Colonic mucosa (tissue), 4 donors: ENCODE results near the gene SH2D5. TPM values are rescaled to one million over a fixed set of nuclear protein-coding genes. Genes with fewer than 3 reads are reported as not detected.

Source experiments
- DNase-seq: peaks from one replicate; pipeline ENCODE4 v3.0.0-alpha.2; 2020
- H3K27ac ChIP-seq: fragments of 200-600 bp; one replicate; pipeline ENCODE4 v1.8.0; 2021
- H3K27me3 ChIP-seq: fragments of 200-600 bp; one replicate; pipeline ENCODE4 v1.8.0; 2021
- H3K36me3 ChIP-seq: fragments of 200-600 bp; one replicate; pipeline ENCODE4 v1.8.0; 2021
- H3K4me1 ChIP-seq: fragments of 200-600 bp; one replicate; pipeline ENCODE4 v1.8.0; 2021; ENCODE audit warnings: mild to moderate bottlenecking
- H3K4me3 ChIP-seq: fragments of 200-600 bp; one replicate; pipeline ENCODE4 v1.8.0; 2021
- H3K9ac ChIP-seq, 2 donors: one replicate each; pipeline ENCODE4 v1.7.0; 2013; ENCODE audit warnings: control low read depth in 2 of 2, low read depth in 2 of 2, low read length in 2 of 2
- H3K9me3 ChIP-seq: fragments of 200-600 bp; one replicate; pipeline ENCODE4 v1.8.0; 2021
- intact Hi-C: fragments of 100-400 bp; cut with DNase I; formaldehyde crosslinking; loops from one replicate; pipeline ENCODE4 v1.14.1; 2022
- total RNA-seq, 2 donors: library from RNA; stranded (reverse); fragmentation: NEBNext Ultra II Directional in 1 of 2; extraction: Animal tissue kit (Norgen Biotek cat#: 25700) in 1 of 2; gene quantifications; one replicate each; pipeline ENCODE4 v1.2.1, GENCODE V29; 2021
- TF ChIP-seq, protein P1 (sequence below): fragments of 200-600 bp; IDR thresholded peaks from one replicate; pipeline ENCODE4 v1.8.0; 2022; ENCODE audit warnings: antibody characterized with exemption, mild to moderate bottlenecking
- donor health status: healthy.
- donor health status: DM: no; HTN: no; CAD: no.
- donor health status: DM: no; HTN: no; CAD: no.

Gene SH2D5
- total RNA-seq, 2 donors from 2014 or later = 0.12 TPM; not detected in 1

DNA sequence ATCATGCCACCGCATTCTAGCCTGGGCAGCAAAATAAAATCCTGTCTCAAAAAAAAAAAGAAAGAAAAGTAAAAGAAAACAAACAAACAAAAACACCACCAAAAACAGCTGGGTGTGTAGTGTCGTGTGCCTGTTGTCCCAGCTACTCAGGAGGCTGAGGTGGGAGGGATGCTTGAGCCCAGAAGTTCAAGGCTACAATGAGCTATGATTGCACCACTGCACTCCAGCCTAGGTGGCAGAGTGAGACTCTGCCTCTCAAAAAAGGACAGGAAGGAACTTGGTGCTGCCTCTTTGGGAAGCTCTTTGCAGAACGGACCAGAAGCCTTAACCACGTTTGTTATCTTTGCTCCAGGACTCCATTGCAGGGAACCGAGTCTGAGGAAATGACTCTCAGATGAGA, 25.7 kb downstream of the SH2D5 start:
- intact Hi-C loops = no loop called here
- Histone ChIP-seq H3K9ac (no peak overlapping the region), H3K27me3 (no peaks in the 10 kb centered on the region), H3K4me1 (no peaks in the 10 kb centered on the region), H3K9me3 (no peaks in the 10 kb centered on the region), H3K36me3 (no peaks in the 10 kb centered on the region), H3K27ac (no peak overlapping the region), H3K4me3 (no peak overlapping the region)
- DNase-seq = no peak
- TF ChIP-seq, protein P1, sequence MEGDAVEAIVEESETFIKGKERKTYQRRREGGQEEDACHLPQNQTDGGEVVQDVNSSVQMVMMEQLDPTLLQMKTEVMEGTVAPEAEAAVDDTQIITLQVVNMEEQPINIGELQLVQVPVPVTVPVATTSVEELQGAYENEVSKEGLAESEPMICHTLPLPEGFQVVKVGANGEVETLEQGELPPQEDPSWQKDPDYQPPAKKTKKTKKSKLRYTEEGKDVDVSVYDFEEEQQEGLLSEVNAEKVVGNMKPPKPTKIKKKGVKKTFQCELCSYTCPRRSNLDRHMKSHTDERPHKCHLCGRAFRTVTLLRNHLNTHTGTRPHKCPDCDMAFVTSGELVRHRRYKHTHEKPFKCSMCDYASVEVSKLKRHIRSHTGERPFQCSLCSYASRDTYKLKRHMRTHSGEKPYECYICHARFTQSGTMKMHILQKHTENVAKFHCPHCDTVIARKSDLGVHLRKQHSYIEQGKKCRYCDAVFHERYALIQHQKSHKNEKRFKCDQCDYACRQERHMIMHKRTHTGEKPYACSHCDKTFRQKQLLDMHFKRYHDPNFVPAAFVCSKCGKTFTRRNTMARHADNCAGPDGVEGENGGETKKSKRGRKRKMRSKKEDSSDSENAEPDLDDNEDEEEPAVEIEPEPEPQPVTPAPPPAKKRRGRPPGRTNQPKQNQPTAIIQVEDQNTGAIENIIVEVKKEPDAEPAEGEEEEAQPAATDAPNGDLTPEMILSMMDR = no peak

- H3K4me3 ChIP-seq = no peak overlapping the region
- TF ChIP-seq, protein P1 = no peak
Observed at GRCh38 chr1:20705203-20705755, 27.2 kb downstream of the SH2D5 start.

DNA sequence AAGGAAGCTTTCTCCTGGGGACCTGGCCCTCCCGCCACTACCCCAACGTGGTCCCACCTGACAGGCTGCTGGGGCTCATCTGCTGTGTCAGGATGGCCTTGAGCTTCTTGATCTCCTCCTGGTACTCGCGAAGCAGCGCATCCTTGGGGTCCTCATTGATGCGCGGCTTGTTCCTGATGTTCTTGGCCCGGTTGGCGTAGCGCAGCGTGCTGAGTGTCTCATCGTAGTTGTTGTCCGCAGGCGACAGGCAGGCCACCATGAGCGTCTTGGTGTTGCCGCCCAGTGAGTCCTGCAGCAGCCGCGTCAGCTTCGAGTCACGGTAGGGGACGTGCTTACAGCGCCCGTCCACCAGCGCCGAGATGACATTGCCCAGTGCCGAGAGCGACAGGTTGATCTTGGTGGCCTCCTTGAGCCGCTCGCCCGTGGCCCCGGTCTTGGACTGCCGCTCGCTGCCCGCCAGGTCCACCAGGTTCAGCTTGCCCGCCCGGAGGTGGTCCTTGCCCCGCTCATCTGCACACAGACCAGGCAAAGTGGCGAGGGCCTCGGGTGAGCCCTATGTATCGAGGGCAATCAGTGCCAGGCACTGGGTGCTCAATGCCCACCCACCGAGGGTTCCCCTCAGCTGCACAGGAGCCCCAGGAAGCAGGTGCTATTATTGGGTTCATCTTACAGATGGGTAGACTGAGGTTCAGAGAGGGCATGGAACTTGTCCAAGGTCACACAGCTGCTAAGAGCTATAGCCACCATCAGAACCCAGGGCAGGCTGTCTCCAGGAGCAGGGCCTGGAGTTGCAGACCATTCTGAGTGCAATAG, 27.9 kb downstream of the SH2D5 start:
- TF ChIP-seq, protein P1 = no peak
- H3K9me3 ChIP-seq = no peaks in the 10 kb centered on the region
- H3K27ac ChIP-seq = no peak overlapping the region
- no peak overlapping the region for H3K9ac ChIP-seq
- DNase-seq = no peak
- no peaks in the 10 kb centered on the region for H3K4me1 ChIP-seq
- H3K4me3 ChIP-seq = no peak overlapping the region
- no peaks in the 10 kb centered on the region for H3K36me3 ChIP-seq
- intact Hi-C loops = no loop called here
- H3K27me3 ChIP-seq = no peaks in the 10 kb centered on the region

More at GRCh38 chr1:20705203-20705755, 27.2 kb downstream of the SH2D5 start:
- Histone ChIP-seq H3K9me3 (no peaks in the 10 kb centered on the region), H3K36me3 (no peaks in the 10 kb centered on the region), H3K27me3 (no peaks in the 10 kb centered on the region), H3K9ac (no peak overlapping the region), H3K4me1 (no peaks in the 10 kb centered on the region), H3K27ac (no peak overlapping the region)
- DNase-seq = no peak
- intact Hi-C loops = no loop called here

DNA sequence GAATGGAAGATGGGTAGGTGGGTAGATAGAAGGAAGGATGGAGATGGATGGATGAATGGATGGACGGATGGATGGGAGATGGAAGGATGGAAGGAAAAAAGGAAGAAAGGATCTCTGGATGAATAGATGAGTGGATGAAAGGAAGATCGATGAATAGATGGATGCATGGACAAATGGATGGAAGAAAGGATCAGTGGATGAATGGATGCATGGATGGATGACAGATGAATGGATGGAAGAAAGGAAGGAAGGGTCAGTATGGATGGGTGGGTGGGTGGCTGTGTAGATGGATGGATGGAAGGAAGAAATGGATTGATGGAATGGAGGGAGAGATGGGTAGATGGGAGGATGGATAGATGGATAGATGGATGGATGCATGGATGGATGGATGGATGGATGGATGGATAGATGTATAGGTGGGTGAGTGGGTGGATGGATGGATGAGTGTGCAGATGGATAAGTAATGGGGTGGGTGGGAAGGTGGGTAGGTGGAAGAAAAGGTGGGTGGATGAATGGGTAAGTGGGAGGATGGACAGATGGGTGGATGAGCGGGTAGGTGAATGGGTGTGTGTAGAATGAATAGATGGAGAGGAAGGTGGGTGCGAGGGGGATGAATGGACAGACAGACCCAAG, 29.3 kb downstream of the SH2D5 start:
- Histone ChIP-seq H3K27ac (no peak overlapping the region), H3K9me3 (no peaks in the 10 kb centered on the region), H3K4me3 (no peak overlapping the region), H3K4me1 (no peaks in the 10 kb centered on the region), H3K9ac (no peak overlapping the region), H3K36me3 (no peaks in the 10 kb centered on the region), H3K27me3 (no peaks in the 10 kb centered on the region)
- TF ChIP-seq, protein P1 = no peak
- intact Hi-C loops = no loop called here
- no peak for DNase-seq

DNA sequence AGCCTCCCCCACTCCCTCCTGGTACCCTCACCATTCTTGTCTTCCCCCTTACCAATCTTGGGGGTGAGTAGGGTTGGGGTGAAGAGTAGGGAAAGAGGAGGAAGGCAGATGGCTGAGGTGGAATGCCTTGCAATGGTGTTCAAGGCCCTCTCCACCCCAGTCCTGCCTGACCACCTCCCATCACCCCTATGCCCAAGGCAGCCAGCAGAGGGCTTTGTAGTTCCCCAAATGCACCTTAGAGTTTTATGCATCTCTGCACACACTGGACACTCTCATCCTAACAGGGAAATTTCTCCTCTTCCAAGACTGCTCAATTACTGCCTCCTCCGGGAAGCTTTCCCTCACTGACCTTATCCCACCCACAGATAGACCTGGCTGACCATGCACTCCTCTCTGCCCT, 30.1 kb downstream of the SH2D5 start:
- no peak overlapping the region for H3K9ac ChIP-seq
- H3K27ac ChIP-seq = no peak overlapping the region
- H3K9me3 ChIP-seq = no peaks in the 10 kb centered on the region
- DNase-seq = no peak
- no peak overlapping the region for H3K4me3 ChIP-seq
- intact Hi-C loops = no loop called here
- H3K4me1 ChIP-seq = no peaks in the 10 kb centered on the region
- TF ChIP-seq, protein P1 = no peak
- H3K36me3 ChIP-seq = no peaks in the 10 kb centered on the region
- H3K27me3 ChIP-seq = no peaks in the 10 kb centered on the region
